Liver (tissue), 9 donors: ENCODE results near the gene GATB. TPM values are rescaled to one million over a fixed set of nuclear protein-coding genes. Genes with fewer than 3 reads are reported as not detected.

Experiments
- DNase-seq: peaks from one replicate; pipeline ENCODE4 v3.0.0-alpha.2; 2017; ENCODE audit warnings: low spot score
- H3K27ac ChIP-seq, 2 donors: one replicate each; pipeline ENCODE4 v1.7.0; 2013; ENCODE audit warnings: inconsistent platforms in 2 of 2, low read length in 2 of 2, control low read depth in 1 of 2, low read depth in 1 of 2, mild to moderate bottlenecking in 1 of 2
- H3K27me3 ChIP-seq, 4 donors: one replicate each; pipeline versions ENCODE4 v1.6.1 to v1.7.0; 2013; ENCODE audit warnings: low read length in 3 of 4, inconsistent platforms in 1 of 4, mild to moderate bottlenecking in 1 of 4, moderate library complexity in 1 of 4; ENCODE audit not compliant: control insufficient read depth in 4 of 4, insufficient read depth in 4 of 4
- H3K36me3 ChIP-seq, 4 donors: one replicate each; pipeline versions ENCODE4 v1.6.1 to v1.7.0; 2013; ENCODE audit warnings: low read length in 3 of 4, mild to moderate bottlenecking in 3 of 4, low read depth in 1 of 4, moderate library complexity in 1 of 4; ENCODE audit not compliant: control insufficient read depth in 4 of 4, insufficient read depth in 3 of 4
- H3K4me1 ChIP-seq, 4 donors: one replicate each; pipeline versions ENCODE4 v1.6.1 to v1.7.0; 2013; ENCODE audit warnings: low read length in 3 of 4, mild to moderate bottlenecking in 3 of 4, moderate library complexity in 1 of 4; ENCODE audit not compliant: control insufficient read depth in 4 of 4, insufficient read depth in 4 of 4
- H3K4me3 ChIP-seq, 3 donors: one replicate each; pipeline versions ENCODE4 v1.6.1 to v1.7.0; 2013; ENCODE audit warnings: low read length in 3 of 3, control low read depth in 1 of 3, low read depth in 1 of 3, mild to moderate bottlenecking in 1 of 3
- H3K9ac ChIP-seq, 2 donors: one replicate each; pipeline ENCODE4 v1.7.0; 2013; ENCODE audit warnings: low read length in 2 of 2, mild to moderate bottlenecking in 2 of 2, moderate library complexity in 2 of 2, control low read depth in 1 of 2, low read depth in 1 of 2
- H3K9me3 ChIP-seq, 4 donors: one replicate each; pipeline versions ENCODE4 v1.6.1 to v1.7.0; 2013; ENCODE audit warnings: low read length in 3 of 4; ENCODE audit not compliant: control insufficient read depth in 4 of 4
- ATF3 ChIP-seq: IDR thresholded peaks from 2 replicates; pipeline ENCODE4 v1.6.1; 2016; ENCODE audit warnings: antibody characterized with exemption
- CTCF ChIP-seq: fragments of 150-350 bp; IDR thresholded peaks from 2 replicates; pipeline ENCODE4 v1.5.1; 2017; ENCODE audit warnings: improper control_type of control experiment, low read depth, low read length; ENCODE audit not compliant: missing input control
- EGR1 ChIP-seq, 2 donors: IDR thresholded peaks; 2 replicates each; pipeline ENCODE4 v1.6.1; 2016 to 2018; ENCODE audit warnings: antibody characterized with exemption in 2 of 2, low read depth in 2 of 2
- FOXA1 ChIP-seq: IDR thresholded peaks from 2 replicates; pipeline ENCODE4 v1.6.1; 2016; ENCODE audit warnings: antibody characterized with exemption
- FOXA2 ChIP-seq: IDR thresholded peaks from 2 replicates; pipeline ENCODE4 v1.6.1; 2016; ENCODE audit warnings: antibody characterized with exemption
- GABPA ChIP-seq, 2 donors: IDR thresholded peaks in 1 of 2; conservative IDR thresholded peaks in 1 of 2; 2 replicates each; pipeline ENCODE4 v1.6.1; 2016; ENCODE audit warnings: antibody characterized with exemption in 2 of 2, mild to moderate bottlenecking in 1 of 2, moderate library complexity in 1 of 2
- NR2F2 ChIP-seq: IDR thresholded peaks from 2 replicates; pipeline ENCODE4 v1.6.1; 2016; ENCODE audit warnings: antibody characterized with exemption
- RAD21 ChIP-seq, 2 donors: IDR thresholded peaks; 2 replicates each; pipeline ENCODE4 v1.6.1; 2016; ENCODE audit warnings: antibody characterized with exemption in 2 of 2, mild to moderate bottlenecking in 2 of 2
- REST ChIP-seq: IDR thresholded peaks from 2 replicates; pipeline ENCODE4 v1.6.1; 2016; ENCODE audit warnings: antibody characterized with exemption, mild to moderate bottlenecking
- RXRA ChIP-seq, 2 donors: IDR thresholded peaks; 2 replicates each; pipeline ENCODE4 v1.6.1; 2017 to 2018; ENCODE audit warnings: antibody characterized with exemption in 2 of 2, mild to moderate bottlenecking in 1 of 2
- SP1 ChIP-seq: IDR thresholded peaks from 2 replicates; pipeline ENCODE4 v1.6.1; 2018; ENCODE audit warnings: antibody characterized with exemption, mild to moderate bottlenecking
- ZBTB33 ChIP-seq: IDR thresholded peaks from 2 replicates; pipeline ENCODE4 v1.6.1; 2016; ENCODE audit warnings: antibody characterized with exemption
- WGBS: extraction: QIAGEN DNeasy Blood & Tissue Kit; methylation state at CpG from one replicate; pipeline ENCODE4 v1.1.7; 2013; 5-methylcytosine and 5-hydroxymethylcytosine counted together
- polyA plus RNA-seq, 2 donors: library from polyadenylated mRNA; stranded (reverse) in 1 of 2; unstranded in 1 of 2; fragments of 200-250 nt in 1 of 2; fragments of >200 nt in 1 of 2; fragmentation: Nextera tagmentation in 1 of 2; extraction: Ambion mirVana in 1 of 2; gene quantifications; one replicate each; pipeline versions ENCODE4 v1.2.1 to v1.2.3, GENCODE V29; 2013 to 2015
- total RNA-seq, 2 donors: library from RNA; depleted of rRNA; stranded (reverse); fragments of >200 nt; gene quantifications; one replicate each; pipeline ENCODE4 v1.2.3, GENCODE V29; 2014
- donor health status: healthy.
- donor health status: healthy.
- donor health status: healthy.
- donor health status: healthy.
- donor health status: healthy.

The GATB gene
- total and polyA plus RNA-seq, 4 donors: 10.4 to 17.3 (median 12.5) TPM

GRCh38 chr4:151657896-151658295 lies 102.9 kb downstream of the GATB start:
- H3K27me3 ChIP-seq: no peaks in the 10 kb centered on the region
- no peaks in the 10 kb centered on the region for H3K4me1 ChIP-seq
- WGBS: 98% methylated on average over 5 of the region's 5 CpGs
- DNase-seq: no peak
- no peak overlapping the region for H3K4me3 ChIP-seq
- no peak for TF ChIP-seq RAD21 (IDR thresholded peaks at IDR 0.05)
- H3K9ac ChIP-seq: no peak overlapping the region
- no peaks in the 10 kb centered on the region for H3K9me3 ChIP-seq
- H3K36me3 ChIP-seq: peaks cover 0 to 6% (median under 1%) of the 10 kb centered on the region in 4 donors
- no peak overlapping the region for H3K27ac ChIP-seq

GRCh38 chr4:151656058-151656457 lies 104.7 kb downstream of the GATB start:
- Histone ChIP-seq H3K36me3 (peaks cover 0 to 4% (median 0%) of the 10 kb centered on the region in 4 donors), H3K27me3 (no peaks in the 10 kb centered on the region), H3K9me3 (no peaks in the 10 kb centered on the region), H3K4me1 (no peaks in the 10 kb centered on the region), H3K4me3 (no peak overlapping the region), H3K9ac (no peak overlapping the region), H3K27ac (no peak overlapping the region)
- WGBS: 91% methylated on average over 8 of the region's 8 CpGs
- TF ChIP-seq ZBTB33: no peak
- TF ChIP-seq EGR1 (IDR thresholded peaks at IDR 0.05; ENCODE audit: low read depth in 2 of 2): no peak
- TF ChIP-seq RXRA (IDR thresholded peaks at IDR 0.05): no peak
- no peak for TF ChIP-seq NR2F2
- TF ChIP-seq ATF3: no peak
- no peak for TF ChIP-seq REST
- TF ChIP-seq FOXA2: no peak
- no peak for TF ChIP-seq GABPA (IDR thresholded peaks at IDR 0.05 in 1 of 2, conservative IDR thresholded peaks at IDR 0.05 in 1 of 2)
- TF ChIP-seq SP1: no peak
- TF ChIP-seq CTCF: no peak
- TF ChIP-seq FOXA1: no peak
- DNase-seq: no peak
